RWPE2 (cell line): ENCODE data around the gene NLN.
"Not testable (repeated sequence)": the region's sequence is repeated elsewhere in the genome, so short reads cannot be mapped to it uniquely, and the experiment has no call there.

Experiments used
- ATAC-seq: fragments of 200-7000 bp; cut with Tn5 transposase; 3 replicates; pipeline ENCODE4 v1.9.1; 2021; ENCODE audit warnings: low read depth
- DNase-seq: peaks from one replicate; pipeline ENCODE4 v3.0.0-alpha.2; 2020; ENCODE audit warnings: low spot score
- H3K27ac ChIP-seq: fragments of 450-650 bp; 2 replicates; pipeline ENCODE4 v1.5.1; 2017; ENCODE audit warnings: mild to moderate bottlenecking; ENCODE audit not compliant: poor library complexity, severe bottlenecking
- H3K27me3 ChIP-seq: fragments of 250-450 bp; sonication (Bioruptor Pico); 2 replicates; pipeline ENCODE4 v1.5.1; 2021; ENCODE audit warnings: mild to moderate bottlenecking, moderate library complexity; ENCODE audit not compliant: insufficient read depth, poor library complexity, severe bottlenecking
- H3K36me3 ChIP-seq: fragments of 250-450 bp; sonication (Bioruptor Pico); 2 replicates; pipeline ENCODE4 v1.5.1; 2020; ENCODE audit warnings: low read depth, mild to moderate bottlenecking, moderate library complexity
- H3K4me1 ChIP-seq: fragments of 250-450 bp; sonication (Bioruptor Pico); 2 replicates; pipeline ENCODE4 v1.5.1; 2021; ENCODE audit warnings: mild to moderate bottlenecking, moderate library complexity; ENCODE audit not compliant: insufficient read depth, poor library complexity, severe bottlenecking
- H3K4me3 ChIP-seq: fragments of 250-450 bp; sonication (Bioruptor Pico); 2 replicates; pipeline ENCODE4 v1.5.1; 2021; ENCODE audit warnings: mild to moderate bottlenecking, moderate library complexity; ENCODE audit not compliant: severe bottlenecking
- H3K9me3 ChIP-seq: fragments of 250-450 bp; sonication (Bioruptor Pico); 2 replicates; pipeline ENCODE4 v1.5.1; 2021; ENCODE audit warnings: mild to moderate bottlenecking, moderate library complexity; ENCODE audit not compliant: severe bottlenecking
- CTCF ChIP-seq: fragments of 450-650 bp; IDR thresholded peaks from one replicate; pipeline ENCODE4 v1.5.1; 2017; ENCODE audit warnings: mild to moderate bottlenecking, moderate library complexity; ENCODE audit not compliant: poor library complexity, severe bottlenecking

NLN gene

DNA sequence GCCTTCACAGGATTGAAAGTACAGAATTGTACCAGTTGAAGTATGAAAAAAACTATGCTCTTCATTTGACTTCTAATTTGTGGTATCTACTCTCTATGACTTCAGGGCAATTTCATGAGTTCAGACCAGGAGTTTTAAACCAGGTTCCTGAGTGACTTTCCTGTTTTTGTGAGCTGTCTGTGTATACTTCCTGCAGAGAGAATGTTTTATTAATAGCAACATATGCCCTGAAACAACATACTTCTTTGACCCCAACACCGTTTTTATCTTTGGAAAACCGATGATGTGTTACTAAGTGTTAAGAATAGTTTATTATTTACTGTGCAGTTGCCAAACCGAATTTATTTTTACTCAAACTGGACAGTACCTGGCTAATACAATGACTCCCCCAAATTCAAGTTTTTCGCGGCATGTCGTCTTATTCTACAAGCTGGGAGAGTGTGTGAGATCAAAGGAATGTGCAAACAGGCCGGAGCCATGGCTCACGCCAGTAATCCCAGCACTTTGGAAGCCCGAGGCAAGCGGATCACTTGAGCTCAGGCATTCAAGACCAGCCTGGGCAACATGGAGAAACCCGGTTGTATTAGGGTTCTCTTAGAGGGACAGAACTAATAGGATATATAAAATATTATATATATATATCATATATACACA, 145.7 kb downstream of the NLN start:
- no peak for ATAC-seq
- H3K36me3 ChIP-seq, result no peaks in the 10 kb centered on the region
- H3K9me3 ChIP-seq, result no peaks in the 10 kb centered on the region
- peaks cover 28% of the 10 kb centered on the region for H3K4me1 ChIP-seq
- H3K27ac ChIP-seq, result peak overlapping the region; percentile 45
- TF ChIP-seq CTCF, result no peak
- DNase-seq, result no peak
- no peak overlapping the region for H3K4me3 ChIP-seq
- H3K27me3 ChIP-seq, result no peaks in the 10 kb centered on the region

DNA sequence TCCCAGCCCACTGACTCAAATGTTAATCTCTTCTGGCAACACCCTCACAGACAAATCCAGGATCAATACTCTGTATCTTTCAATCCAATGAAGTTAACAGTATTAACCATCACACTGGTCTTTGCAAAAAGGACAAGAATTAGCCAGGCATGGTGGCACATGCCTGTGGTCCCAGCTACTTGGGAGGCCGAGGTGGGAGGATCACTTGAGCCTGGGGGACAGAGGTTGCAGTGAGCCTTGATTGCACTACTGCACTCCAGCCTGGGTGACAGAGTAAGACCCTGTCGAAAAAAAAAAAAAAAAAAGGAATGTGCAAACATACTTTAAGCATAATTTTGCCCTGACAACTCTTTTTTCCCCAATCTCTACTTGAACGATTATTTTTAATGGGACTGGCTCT, 146.5 kb downstream of the NLN start:
- H3K9me3 ChIP-seq, result no peaks in the 10 kb centered on the region
- DNase-seq (no peak), ATAC-seq (no peak)
- no peaks in the 10 kb centered on the region for H3K36me3 ChIP-seq
- no peak overlapping the region for H3K4me3 ChIP-seq
- H3K27me3 ChIP-seq, result no peaks in the 10 kb centered on the region
- no peak for TF ChIP-seq CTCF
- H3K27ac ChIP-seq, result no peak overlapping the region
- H3K4me1 ChIP-seq, result peaks cover 34% of the 10 kb centered on the region

DNA sequence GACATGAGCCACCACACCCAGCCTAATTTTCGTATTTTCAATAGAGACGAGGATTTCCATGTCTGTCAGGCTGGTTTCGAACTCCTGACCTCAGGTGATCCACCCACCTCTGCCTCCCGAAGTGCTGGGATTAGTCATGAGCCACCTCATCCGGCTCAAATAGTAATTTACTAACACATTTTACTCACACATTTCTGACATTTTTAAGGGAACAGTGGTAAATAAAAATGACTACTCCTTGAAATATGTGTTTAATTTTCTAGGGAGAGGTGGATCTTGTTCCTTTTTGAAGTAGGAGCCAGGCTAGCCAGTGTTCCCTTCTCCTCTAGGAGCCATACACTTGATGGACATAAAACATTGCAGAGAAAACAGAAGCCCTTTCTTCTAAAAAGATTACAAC, 149.2 kb downstream of the NLN start:
- Histone ChIP-seq H3K9me3 (no peaks in the 10 kb centered on the region), H3K27me3 (no peaks in the 10 kb centered on the region), H3K36me3 (no peaks in the 10 kb centered on the region), H3K4me3 (no peak overlapping the region), H3K27ac (peak overlapping the region; percentile 65), H3K4me1 (peaks cover 48% of the 10 kb centered on the region)
- peak; percentile 78 for ATAC-seq
- TF ChIP-seq CTCF, result no peak
- DNase-seq, result no peak

DNA sequence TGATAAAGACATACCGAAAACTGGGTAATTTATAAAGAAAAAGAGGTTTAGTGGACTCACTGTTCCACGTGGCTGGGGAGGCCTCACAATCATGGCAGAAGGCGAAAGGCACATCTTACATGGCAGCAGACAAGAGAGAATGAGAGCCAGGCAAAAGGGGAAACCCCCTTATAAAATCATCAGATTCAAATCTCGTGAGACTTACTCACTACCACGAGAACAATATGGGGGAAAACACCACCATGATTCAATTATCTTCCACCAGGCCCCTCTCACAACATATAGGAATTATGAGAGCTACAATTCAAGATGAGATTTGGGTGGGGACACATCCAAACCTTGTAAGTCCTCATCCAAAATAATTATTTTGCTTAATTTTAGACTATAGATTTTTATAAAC, 149.8 kb downstream of the NLN start:
- not testable (repeated sequence) for ATAC-seq, H3K9me3 ChIP-seq, H3K4me3 ChIP-seq, DNase-seq, H3K27me3 ChIP-seq, H3K36me3 ChIP-seq
- peak overlapping the region; percentile 65 for H3K27ac ChIP-seq
- H3K4me1 ChIP-seq, result peaks cover 46% of the 10 kb centered on the region

DNA sequence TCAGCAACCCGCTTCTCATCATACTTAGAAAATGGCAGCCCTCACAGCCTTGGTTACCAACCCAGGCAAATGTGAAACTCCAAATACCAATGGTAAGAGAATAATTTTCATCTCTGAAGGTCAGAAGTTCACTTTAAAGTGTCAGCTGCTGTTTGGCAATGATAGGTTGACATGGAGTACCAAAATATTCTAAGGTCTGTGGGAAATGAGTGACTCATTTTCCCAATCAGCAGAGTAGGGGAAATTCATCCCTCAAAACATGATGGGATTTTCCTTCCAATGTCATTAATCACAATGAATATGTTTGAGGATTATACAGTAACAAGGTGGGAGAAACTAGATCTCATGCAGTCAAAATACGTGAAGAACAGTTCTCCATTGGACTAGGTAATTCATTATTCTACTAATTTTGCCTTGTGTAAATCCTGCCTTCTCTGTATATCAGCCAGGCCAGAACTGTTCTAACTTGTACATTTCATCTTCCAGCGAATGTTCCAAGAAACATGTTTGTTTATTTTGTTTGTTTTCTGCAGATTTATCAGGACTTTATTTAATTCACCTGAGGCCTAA, 151.3 kb downstream of the NLN start:
- Histone ChIP-seq H3K36me3 (no peaks in the 10 kb centered on the region), H3K9me3 (no peaks in the 10 kb centered on the region), H3K27me3 (no peaks in the 10 kb centered on the region), H3K27ac (peak overlapping the region; percentile 65), H3K4me1 (peaks cover 37% of the 10 kb centered on the region), H3K4me3 (no peak overlapping the region)
- no peak for TF ChIP-seq CTCF
- ATAC-seq (peak; percentile 19), DNase-seq (no peak)
